Fibroblast of lung (primary cell): ENCODE data around the gene USP20. TPM values are rescaled to one million over a fixed set of nuclear protein-coding genes. Genes with fewer than 3 reads are reported as not detected.

ENCODE experiments used
- DNase-seq, 2 donors: peaks; one replicate each; pipeline versions ENCODE4 v3.0.0 to v3.0.0-alpha.2; 2010; ENCODE audit warnings: low read depth in 2 of 2
- H2AFZ ChIP-seq: 2 replicates; pipeline ENCODE4 v1.5.1; 2012; ENCODE audit warnings: low read length, control low read depth, inconsistent platforms
- H3K27ac ChIP-seq: 2 replicates; pipeline ENCODE4 v1.5.1; 2011; ENCODE audit warnings: low read length, control low read depth; ENCODE audit not compliant: insufficient read depth
- H3K27me3 ChIP-seq: 2 replicates; pipeline ENCODE4 v1.5.1; 2011; ENCODE audit warnings: mild to moderate bottlenecking, low read length; ENCODE audit not compliant: control insufficient read depth, insufficient read depth
- H3K36me3 ChIP-seq: 2 replicates; pipeline ENCODE4 v1.5.1; 2011; ENCODE audit warnings: low read length; ENCODE audit not compliant: control insufficient read depth, insufficient read depth
- H3K4me1 ChIP-seq: 2 replicates; pipeline ENCODE4 v1.5.1; 2011; ENCODE audit warnings: low read length; ENCODE audit not compliant: control insufficient read depth, insufficient read depth; ENCODE audit errors: extremely low read depth
- H3K4me2 ChIP-seq: 2 replicates; pipeline ENCODE4 v1.5.1; 2011; ENCODE audit warnings: low read length, control low read depth; ENCODE audit not compliant: insufficient read depth; ENCODE audit errors: extremely low read depth
- H3K4me3 ChIP-seq, 4 experiments: fragments of 200-600 bp in 1 of 4; sonication (generic) in 1 of 4; replicated peaks in 1 of 4; 2 replicates each; pipeline ENCODE4 v1.5.1; 2011 to 2016; ENCODE audit warnings: low read length in 4 of 4, low read depth in 3 of 4, mild to moderate bottlenecking in 3 of 4, control low read depth in 2 of 4, inconsistent platforms in 1 of 4, mixed read lengths in 1 of 4; ENCODE audit not compliant: insufficient read depth in 1 of 4; ENCODE audit errors: control extremely low read depth in 1 of 4
- H3K79me2 ChIP-seq: 2 replicates; pipeline ENCODE4 v1.5.1; 2012; ENCODE audit warnings: mild to moderate bottlenecking, low read length, inconsistent platforms; ENCODE audit not compliant: control insufficient read depth, insufficient read depth
- H3K9ac ChIP-seq: 2 replicates; pipeline ENCODE4 v1.5.1; 2011; ENCODE audit warnings: mild to moderate bottlenecking, low read length, control low read depth; ENCODE audit not compliant: insufficient read depth
- H3K9me3 ChIP-seq: 2 replicates; pipeline ENCODE4 v1.5.1; 2012; ENCODE audit warnings: low read depth, low read length; ENCODE audit not compliant: control insufficient read depth, insufficient read depth
- H4K20me1 ChIP-seq: 2 replicates; pipeline ENCODE4 v1.5.1; 2011; ENCODE audit warnings: low read length; ENCODE audit not compliant: control insufficient read depth, insufficient read depth; ENCODE audit errors: extremely low read depth
- EZH2 ChIP-seq: IDR thresholded peaks from 2 replicates; pipeline ENCODE4 v1.5.1; 2012; ENCODE audit warnings: low read length, control low read depth, mild to moderate bottlenecking; ENCODE audit errors: missing control alignments
- polyA plus RNA-seq, 2 donors: library from polyadenylated mRNA; depleted of rRNA in 1 of 2; stranded (reverse) in 1 of 2; unstranded in 1 of 2; fragments of >200 nt; gene quantifications; 2 replicates each; pipeline ENCODE4 v1.2.1, GENCODE V29; 2011 to 2012; ENCODE audit warnings: missing spikeins in 1 of 2
- total RNA-seq: library from RNA; depleted of rRNA; stranded (reverse); fragments of >200 nt; gene quantifications from 2 replicates; pipeline ENCODE4 v1.2.1, GENCODE V29; 2014
- TF ChIP-seq, protein P1 (sequence below), 2 donors: IDR thresholded peaks in 1 of 2; conservative IDR thresholded peaks in 1 of 2; 1 replicate in 1 of 2; 2 replicates in 1 of 2; pipeline ENCODE4 v1.5.1; 2011 to 2012; ENCODE audit warnings: low read length in 2 of 2, control low read depth in 1 of 2, inconsistent platforms in 1 of 2, low read depth in 1 of 2, mild to moderate bottlenecking in 1 of 2

Gene USP20
- total and polyA plus RNA-seq, 2 donors (not counting 1 experiment from before 2014, with no cell fraction given): 6.7 to 12.9 TPM

DNA sequence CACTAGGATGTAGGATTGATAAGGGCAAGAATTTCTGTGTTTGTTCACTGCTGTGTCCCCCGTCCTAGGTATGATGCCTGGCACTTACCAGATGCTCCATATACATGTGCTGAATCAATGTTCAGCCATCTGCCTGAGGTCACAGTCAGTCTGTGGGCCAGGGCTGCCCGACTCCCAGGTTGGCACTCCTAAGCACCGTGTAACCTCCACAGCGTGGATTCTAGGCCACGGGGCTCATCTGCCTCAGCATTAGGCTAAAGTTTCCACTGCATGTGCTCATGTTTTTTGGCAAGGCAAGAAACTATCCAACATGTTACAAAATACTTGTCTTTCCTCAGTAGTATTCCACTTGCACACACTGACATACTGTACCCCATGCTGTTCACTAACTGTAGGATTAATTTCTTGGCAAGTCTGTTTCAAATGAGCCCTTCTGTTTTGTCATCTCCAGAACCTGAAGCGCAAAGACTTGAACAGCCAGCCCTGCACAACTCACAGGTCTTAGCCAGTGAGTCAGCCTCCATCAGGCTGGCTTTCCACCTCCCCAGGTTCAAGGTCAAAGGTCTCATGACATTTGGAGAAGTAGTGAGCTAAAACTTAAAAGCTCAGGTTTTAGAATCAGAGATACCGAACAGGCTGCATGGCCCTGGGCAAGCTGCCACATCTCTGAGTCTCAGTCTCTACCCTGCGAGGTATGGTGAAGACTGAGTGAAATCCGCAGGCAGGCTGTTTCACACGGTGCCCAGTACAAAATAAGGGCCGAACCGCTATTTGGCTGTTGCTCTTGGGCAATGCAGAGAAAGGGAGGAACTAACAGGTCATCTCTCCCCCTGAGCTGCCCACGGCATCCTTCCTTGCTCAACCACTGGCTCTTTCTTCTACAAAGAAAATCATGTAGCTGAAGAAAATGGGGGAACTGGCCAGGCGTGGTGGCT, 18.5 kb upstream of the USP20 start:
- no peak overlapping the region for H2AFZ ChIP-seq
- H4K20me1 ChIP-seq: no peaks in the 10 kb centered on the region
- H3K4me3 ChIP-seq: no peak overlapping the region
- no peaks in the 10 kb centered on the region for H3K9me3 ChIP-seq
- no peak overlapping the region for H3K4me2 ChIP-seq
- peaks cover 22% of the 10 kb centered on the region for H3K36me3 ChIP-seq
- H3K27me3 ChIP-seq: no peaks in the 10 kb centered on the region
- H3K79me2 ChIP-seq: peaks cover under 1% of the 10 kb centered on the region
- no peak overlapping the region for H3K9ac ChIP-seq
- H3K4me1 ChIP-seq: no peaks in the 10 kb centered on the region
- no peak overlapping the region for H3K27ac ChIP-seq
- no peak for TF ChIP-seq EZH2
- TF ChIP-seq, protein P1, sequence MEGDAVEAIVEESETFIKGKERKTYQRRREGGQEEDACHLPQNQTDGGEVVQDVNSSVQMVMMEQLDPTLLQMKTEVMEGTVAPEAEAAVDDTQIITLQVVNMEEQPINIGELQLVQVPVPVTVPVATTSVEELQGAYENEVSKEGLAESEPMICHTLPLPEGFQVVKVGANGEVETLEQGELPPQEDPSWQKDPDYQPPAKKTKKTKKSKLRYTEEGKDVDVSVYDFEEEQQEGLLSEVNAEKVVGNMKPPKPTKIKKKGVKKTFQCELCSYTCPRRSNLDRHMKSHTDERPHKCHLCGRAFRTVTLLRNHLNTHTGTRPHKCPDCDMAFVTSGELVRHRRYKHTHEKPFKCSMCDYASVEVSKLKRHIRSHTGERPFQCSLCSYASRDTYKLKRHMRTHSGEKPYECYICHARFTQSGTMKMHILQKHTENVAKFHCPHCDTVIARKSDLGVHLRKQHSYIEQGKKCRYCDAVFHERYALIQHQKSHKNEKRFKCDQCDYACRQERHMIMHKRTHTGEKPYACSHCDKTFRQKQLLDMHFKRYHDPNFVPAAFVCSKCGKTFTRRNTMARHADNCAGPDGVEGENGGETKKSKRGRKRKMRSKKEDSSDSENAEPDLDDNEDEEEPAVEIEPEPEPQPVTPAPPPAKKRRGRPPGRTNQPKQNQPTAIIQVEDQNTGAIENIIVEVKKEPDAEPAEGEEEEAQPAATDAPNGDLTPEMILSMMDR (conservative IDR thresholded peaks at IDR 0.05 in 1 of 2, IDR thresholded peaks at IDR 0.05 in 1 of 2; ENCODE audit: low read depth in 1 of 2, low read length in 2 of 2): no peak
- DNase-seq: no peak

DNA sequence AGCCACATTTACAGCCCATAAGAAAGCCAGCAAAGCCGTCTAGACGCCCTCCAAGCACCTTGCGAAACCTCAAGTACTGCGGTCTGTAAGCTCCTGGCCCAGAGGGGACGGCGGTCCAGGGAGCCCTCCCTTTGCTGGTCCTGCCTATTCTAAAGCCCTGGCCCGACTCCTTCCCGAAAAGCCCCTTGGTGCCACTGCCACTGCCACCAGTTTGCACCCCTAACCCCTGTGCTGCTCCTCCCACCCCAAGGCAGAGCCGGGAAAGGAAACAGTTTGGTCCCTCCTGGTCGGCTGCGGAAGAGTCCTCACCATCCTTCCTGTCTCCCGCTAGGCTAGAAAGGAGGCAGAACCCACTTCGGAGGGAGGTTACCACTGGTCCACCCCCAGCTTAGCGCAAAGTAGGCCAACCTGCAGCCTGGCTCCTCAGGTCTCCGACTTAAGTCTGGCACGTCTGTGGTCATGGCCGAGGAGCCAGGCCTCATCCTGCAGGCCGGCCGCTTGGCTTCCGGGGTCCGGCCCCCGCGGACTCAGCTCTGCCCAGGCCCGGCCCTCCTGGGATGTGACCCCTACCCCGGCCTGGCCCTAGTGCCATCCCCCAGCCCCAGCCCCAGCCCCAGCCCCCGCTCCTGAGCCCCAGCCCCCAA, 12.2 kb upstream of the USP20 start:
- H3K27me3 ChIP-seq: no peaks in the 10 kb centered on the region
- peak overlapping the region; percentile 70 to 88 (median 76) for H3K4me3 ChIP-seq
- no peak for TF ChIP-seq EZH2
- TF ChIP-seq, protein P1 (conservative IDR thresholded peaks at IDR 0.05 in 1 of 2, IDR thresholded peaks at IDR 0.05 in 1 of 2; ENCODE audit: low read depth in 1 of 2, low read length in 2 of 2): no peak
- peak overlapping the region; percentile 73 for H3K9ac ChIP-seq
- no peaks in the 10 kb centered on the region for H3K9me3 ChIP-seq
- no peaks in the 10 kb centered on the region for H4K20me1 ChIP-seq
- peaks cover 2% of the 10 kb centered on the region for H3K4me1 ChIP-seq
- H3K27ac ChIP-seq: peak overlapping the region; percentile 59
- peaks cover 11% of the 10 kb centered on the region for H3K79me2 ChIP-seq
- peaks cover 7% of the 10 kb centered on the region for H3K36me3 ChIP-seq
- H3K4me2 ChIP-seq: peak overlapping the region; percentile 89
- H2AFZ ChIP-seq: peak overlapping the region; percentile 79
- DNase-seq: peak; percentile 42 to 52

DNA sequence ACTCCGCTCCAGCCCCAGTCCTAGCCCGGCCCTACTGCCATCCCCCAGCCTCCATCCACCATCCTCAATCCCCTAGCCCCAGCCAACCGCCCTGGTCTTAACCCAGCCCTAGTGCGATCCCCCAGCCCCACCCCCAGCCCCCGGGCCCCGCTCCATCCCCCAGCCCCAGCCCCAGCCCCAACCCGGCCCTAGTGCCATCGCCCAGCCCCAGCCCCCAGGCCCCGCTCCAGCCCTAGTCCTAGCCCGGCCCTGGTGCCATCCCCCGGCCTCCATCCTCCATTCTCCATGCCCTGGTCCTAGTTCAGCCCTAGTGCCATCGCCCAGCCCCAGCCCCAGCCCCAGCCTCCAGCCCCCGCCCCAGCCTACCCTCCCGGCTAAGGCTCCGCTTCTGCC, 11.7 kb upstream of the USP20 start:
- Histone ChIP-seq H3K4me2 (no peak overlapping the region), H3K4me1 (peaks cover 2% of the 10 kb centered on the region), H3K9ac (peak overlapping the region; percentile 87), H3K27me3 (no peaks in the 10 kb centered on the region), H3K36me3 (peaks cover 8% of the 10 kb centered on the region), H4K20me1 (no peaks in the 10 kb centered on the region), H3K27ac (peak overlapping the region; percentile 64), H3K4me3 (peak overlapping the region; percentile 38 to 80 (median 75)), H3K79me2 (peaks cover 11% of the 10 kb centered on the region), H3K9me3 (no peaks in the 10 kb centered on the region), H2AFZ (peak overlapping the region; percentile 88)
- no peak for DNase-seq
- TF ChIP-seq, protein P1 (conservative IDR thresholded peaks at IDR 0.05 in 1 of 2, IDR thresholded peaks at IDR 0.05 in 1 of 2; ENCODE audit: low read depth in 1 of 2, low read length in 2 of 2): no peak
- no peak for TF ChIP-seq EZH2
